ENCODE results near the gene ENTPD5. TPM values are rescaled to one million over a fixed set of nuclear protein-coding genes. Genes with fewer than 3 reads are reported as not detected.

The ENTPD5 gene
- total RNA-seq, 2 donors from 2014 or later = 15.6 to 16.5 TPM

- H3K4me3 ChIP-seq (ENCODE audit: low read length) = no peak overlapping the region
- H3K9me3 Mint-ChIP-seq = no peaks in the 10 kb centered on the region
- H3K27me3 Mint-ChIP-seq (ENCODE audit: insufficient read depth) = no peaks in the 10 kb centered on the region
- DNase-seq = no peak
- H3K9ac ChIP-seq (ENCODE audit: extremely low read depth, low read length, poor library complexity, severe bottlenecking) = no peak overlapping the region
- no peak overlapping the region for H3K4me3 Mint-ChIP-seq
- H3K36me3 ChIP-seq (ENCODE audit: control insufficient read depth, insufficient read depth, low read length) = peaks cover 68% of the 10 kb centered on the region
- no peaks in the 10 kb centered on the region for H3K4me1 ChIP-seq (ENCODE audit: control insufficient read depth, insufficient read depth, low read length)
- no peak for TF ChIP-seq CTCF (conservative IDR thresholded peaks at IDR 0.05)
- peaks cover 51% of the 10 kb centered on the region for H3K36me3 Mint-ChIP-seq (ENCODE audit: low read depth)
- no peaks in the 10 kb centered on the region for H3K9me3 ChIP-seq (ENCODE audit: control insufficient read depth, low read length)
- no peak overlapping the region for H3K27ac ChIP-seq (ENCODE audit: low read depth, low read length)
- WGBS, 2 experiments (ENCODE audit: insufficient coverage in 1 of 2, insufficient read length in 1 of 2) = 93 to 98% methylated on average over 11 to 12 of the region's 12 CpGs
- H3K4me1 Mint-ChIP-seq = no peaks in the 10 kb centered on the region
- H3K27ac Mint-ChIP-seq = no peak overlapping the region
- no peaks in the 10 kb centered on the region for H3K27me3 ChIP-seq (ENCODE audit: control insufficient read depth, insufficient read depth, low read length, poor library complexity, severe bottlenecking)
Observed at GRCh38 chr14:73961192-73961591, 57.9 kb downstream of the ENTPD5 start.

- TF ChIP-seq CTCF (conservative IDR thresholded peaks at IDR 0.05) = peak; percentile 34
- Histone ChIP-seq H3K4me3 (ENCODE audit: low read length) (no peak overlapping the region), H3K27ac (ENCODE audit: low read depth, low read length) (no peak overlapping the region), H3K36me3 (ENCODE audit: control insufficient read depth, insufficient read depth, low read length) (peaks cover 65% of the 10 kb centered on the region), H3K27me3 (ENCODE audit: control insufficient read depth, insufficient read depth, low read length, poor library complexity, severe bottlenecking) (no peaks in the 10 kb centered on the region), H3K4me1 (ENCODE audit: control insufficient read depth, insufficient read depth, low read length) (no peaks in the 10 kb centered on the region), H3K9ac (ENCODE audit: extremely low read depth, low read length, poor library complexity, severe bottlenecking) (no peak overlapping the region), H3K9me3 (ENCODE audit: control insufficient read depth, low read length) (no peaks in the 10 kb centered on the region)
- no peaks in the 10 kb centered on the region for H3K4me1 Mint-ChIP-seq
- H3K9me3 Mint-ChIP-seq = no peaks in the 10 kb centered on the region
- H3K27ac Mint-ChIP-seq = no peak overlapping the region
- no peak for DNase-seq
- H3K4me3 Mint-ChIP-seq = no peak overlapping the region
- H3K27me3 Mint-ChIP-seq (ENCODE audit: insufficient read depth) = no peaks in the 10 kb centered on the region
- peaks cover 64% of the 10 kb centered on the region for H3K36me3 Mint-ChIP-seq (ENCODE audit: low read depth)
Observed at GRCh38 chr14:73958591-73958990, 60.5 kb downstream of the ENTPD5 start.

- H3K27me3 Mint-ChIP-seq (ENCODE audit: insufficient read depth) = no peaks in the 10 kb centered on the region
Observed at GRCh38 chr14:73955674-73956073, 63.4 kb downstream of the ENTPD5 start.

More at GRCh38 chr14:73955674-73956073, 63.4 kb downstream of the ENTPD5 start:
- Histone ChIP-seq H3K27ac (ENCODE audit: low read depth, low read length) (no peak overlapping the region), H3K27me3 (ENCODE audit: control insufficient read depth, insufficient read depth, low read length, poor library complexity, severe bottlenecking) (no peaks in the 10 kb centered on the region), H3K36me3 (ENCODE audit: control insufficient read depth, insufficient read depth, low read length) (peaks cover 44% of the 10 kb centered on the region), H3K4me1 (ENCODE audit: control insufficient read depth, insufficient read depth, low read length) (no peaks in the 10 kb centered on the region), H3K9me3 (ENCODE audit: control insufficient read depth, low read length) (no peaks in the 10 kb centered on the region), H3K9ac (ENCODE audit: extremely low read depth, low read length, poor library complexity, severe bottlenecking) (no peak overlapping the region), H3K4me3 (ENCODE audit: low read length) (no peak overlapping the region)
- no peak overlapping the region for H3K27ac Mint-ChIP-seq
- no peak overlapping the region for H3K4me3 Mint-ChIP-seq
- peaks cover 49% of the 10 kb centered on the region for H3K36me3 Mint-ChIP-seq (ENCODE audit: low read depth)
- no peak for TF ChIP-seq CTCF (conservative IDR thresholded peaks at IDR 0.05)
- DNase-seq = no peak
- H3K9me3 Mint-ChIP-seq = no peaks in the 10 kb centered on the region
- H3K4me1 Mint-ChIP-seq = no peaks in the 10 kb centered on the region
- WGBS, 2 experiments (ENCODE audit: insufficient coverage in 1 of 2, insufficient read length in 1 of 2) = 92 to 94% methylated on average over 3 to 5 of the region's 5 CpGs

Data from endodermal cell (in vitro differentiated cells).